Thymus (tissue), 14 donors: ENCODE results near the gene C2orf80. TPM values are rescaled to one million over a fixed set of nuclear protein-coding genes. Genes with fewer than 3 reads are reported as not detected.
"Not testable (repeated sequence)": the region's sequence is repeated elsewhere in the genome, so short reads cannot be mapped to it uniquely, and the experiment has no call there.

Experiments
- DNase-seq, 9 donors: peaks; one replicate each; pipeline ENCODE4 v3.0.0-alpha.2; 2013; ENCODE audit warnings: low spot score in 9 of 9, low read depth in 6 of 9, missing footprints in 1 of 9
- H3K27ac ChIP-seq, 2 donors: one replicate each; pipeline ENCODE4 v1.5.1; 2013; ENCODE audit warnings: control low read depth in 1 of 2, low read depth in 1 of 2, low read length in 1 of 2, mild to moderate bottlenecking in 1 of 2, moderate library complexity in 1 of 2
- H3K27me3 ChIP-seq, 2 donors: one replicate each; pipeline ENCODE4 v1.5.1; 2013; ENCODE audit warnings: low read length in 1 of 2; ENCODE audit not compliant: control insufficient read depth in 2 of 2, insufficient read depth in 1 of 2
- H3K36me3 ChIP-seq, 2 donors: one replicate each; pipeline ENCODE4 v1.5.1; 2013; ENCODE audit warnings: low read length in 1 of 2, mild to moderate bottlenecking in 1 of 2, moderate library complexity in 1 of 2; ENCODE audit not compliant: control insufficient read depth in 2 of 2, insufficient read depth in 2 of 2
- H3K4me1 ChIP-seq, 2 donors: one replicate each; pipeline ENCODE4 v1.5.1; 2013; ENCODE audit warnings: low read length in 2 of 2; ENCODE audit not compliant: control insufficient read depth in 2 of 2, insufficient read depth in 2 of 2
- H3K4me3 ChIP-seq, 2 donors: one replicate each; pipeline ENCODE4 v1.5.1; 2013; ENCODE audit warnings: low read length in 2 of 2, control low read depth in 1 of 2, mild to moderate bottlenecking in 1 of 2
- H3K9me3 ChIP-seq, 2 donors: one replicate each; pipeline ENCODE4 v1.5.1; 2013; ENCODE audit warnings: low read length in 1 of 2, mild to moderate bottlenecking in 1 of 2; ENCODE audit not compliant: control insufficient read depth in 2 of 2, insufficient read depth in 1 of 2
- WGBS: extraction: QIAGEN DNeasy Blood & Tissue Kit; methylation state at CpG from one replicate; pipeline ENCODE4 v1.1.7; 2013; 5-methylcytosine and 5-hydroxymethylcytosine counted together
- long read RNA-seq, 10 donors: transcript quantifications; one replicate each; lab custom pipeline, GENCODE V29; 2026
- polyA plus RNA-seq: library from polyadenylated mRNA; stranded (reverse); fragments of 200-250 nt; gene quantifications from one replicate; pipeline ENCODE4 v1.2.3, GENCODE V29; 2013
- total RNA-seq: library from RNA; stranded (reverse); fragments of 120-200 nt; gene quantifications from one replicate; pipeline ENCODE4 v1.2.4, GENCODE V29; 2013
- donor health status: healthy.

The C2orf80 gene
- total RNA-seq = not detected
- 0.07 TPM for polyA plus RNA-seq
- long read RNA-seq, donor 1 = 0 reads
- long read RNA-seq, donor 2 = 0 reads
- long read RNA-seq, donor 3 = 0 reads
- long read RNA-seq, donor 4 = 0 reads
- long read RNA-seq, donor 5 = 0 reads
- long read RNA-seq, donor 6 = 0 reads
- long read RNA-seq, donor 7 = 0 reads
- long read RNA-seq, donor 8 = 0 reads
- long read RNA-seq, donor 9 = 0 reads
- long read RNA-seq, donor 10 = 0 reads

GRCh38 chr2:208189810-208190503, at the start of gene C2orf80:
Gene C2orf80, minus strand, starts transcription at chr2:208190030. Its CDS starts 3,044 bp downstream, at chr2:208186986.
- Histone ChIP-seq H3K4me1 (no peaks in the 10 kb centered on the region), H3K27me3 (no peaks in the 10 kb centered on the region), H3K9me3 (no peaks in the 10 kb centered on the region), H3K36me3 (no peaks in the 10 kb centered on the region), H3K4me3 (no peak within 1 kb of the TSS), H3K27ac (no peak within 1 kb of the TSS)
- 95% methylated on average over 10 of the region's 10 CpGs for WGBS
- no peak for DNase-seq

- Histone ChIP-seq H3K36me3 (peaks cover 12 to 31% of the 10 kb centered on the region in 2 donors), H3K9me3 (peaks cover 0 to under 1% of the 10 kb centered on the region in 2 donors), H3K27me3 (no peaks in the 10 kb centered on the region), H3K27ac (no peak overlapping the region), H3K4me3 (no peak overlapping the region), H3K4me1 (no peaks in the 10 kb centered on the region)
- WGBS = 96% methylated on average over 2 of the region's 2 CpGs
- DNase-seq = no peak
Observed at GRCh38 chr2:208235860-208236259, 46.0 kb upstream of the C2orf80 start.

- no peak for DNase-seq
- no peaks in the 10 kb centered on the region for H3K27me3 ChIP-seq
- peaks cover 0 to 2% of the 10 kb centered on the region in 2 donors for H3K9me3 ChIP-seq
- 95% methylated on average over 1 of the region's 1 CpG for WGBS
- no peak overlapping the region for H3K4me3 ChIP-seq
- no peak overlapping the region for H3K27ac ChIP-seq
- peaks cover 10 to 27% of the 10 kb centered on the region in 2 donors for H3K36me3 ChIP-seq
- no peaks in the 10 kb centered on the region for H3K4me1 ChIP-seq
Observed at GRCh38 chr2:208234786-208235185, 45.0 kb upstream of the C2orf80 start.

GRCh38 chr2:208228476-208228875, 38.6 kb upstream of the C2orf80 start:
- H3K27ac ChIP-seq = no peak overlapping the region
- no peaks in the 10 kb centered on the region for H3K4me1 ChIP-seq
- WGBS = 63% methylated on average over 1 of the region's 1 CpG
- no peaks in the 10 kb centered on the region for H3K36me3 ChIP-seq
- peaks cover 0 to 9% of the 10 kb centered on the region in 2 donors for H3K9me3 ChIP-seq
- no peak for DNase-seq
- H3K27me3 ChIP-seq = no peaks in the 10 kb centered on the region
- H3K4me3 ChIP-seq = no peak overlapping the region

GRCh38 chr2:208227581-208228232, 37.9 kb upstream of the C2orf80 start:
- WGBS = 96% methylated on average over 33 of the region's 33 CpGs
- H3K4me3 ChIP-seq = no peak overlapping the region
- H3K36me3 ChIP-seq = no peaks in the 10 kb centered on the region
- DNase-seq = no peak
- H3K27me3 ChIP-seq = no peaks in the 10 kb centered on the region
- H3K4me1 ChIP-seq = no peaks in the 10 kb centered on the region
- no peak overlapping the region for H3K27ac ChIP-seq
- peaks cover 0 to 9% of the 10 kb centered on the region in 2 donors for H3K9me3 ChIP-seq

GRCh38 chr2:208224802-208225201, 35.0 kb upstream of the C2orf80 start:
- H3K27ac ChIP-seq = no peak overlapping the region
- WGBS = 98% methylated on average over 2 of the region's 2 CpGs
- no peak for DNase-seq
- H3K4me1 ChIP-seq = no peaks in the 10 kb centered on the region
- H3K4me3 ChIP-seq = no peak overlapping the region
- H3K9me3 ChIP-seq = peaks cover 0 to 6% of the 10 kb centered on the region in 2 donors
- no peaks in the 10 kb centered on the region for H3K27me3 ChIP-seq
- H3K36me3 ChIP-seq = no peaks in the 10 kb centered on the region

- H3K4me1 ChIP-seq = no peaks in the 10 kb centered on the region
- over 99% methylated on average over 3 of the region's 3 CpGs for WGBS
- DNase-seq = no peak
- no peaks in the 10 kb centered on the region for H3K27me3 ChIP-seq
- H3K36me3 ChIP-seq = no peaks in the 10 kb centered on the region
- no peaks in the 10 kb centered on the region for H3K9me3 ChIP-seq
- H3K4me3 ChIP-seq = no peak overlapping the region
- no peak overlapping the region for H3K27ac ChIP-seq
Observed at GRCh38 chr2:208222351-208222750, 32.5 kb upstream of the C2orf80 start.

GRCh38 chr2:208221873-208222272, 32.0 kb upstream of the C2orf80 start:
- H3K4me1 ChIP-seq, H3K27me3 ChIP-seq, H3K36me3 ChIP-seq, DNase-seq, H3K27ac ChIP-seq, H3K4me3 ChIP-seq, H3K9me3 ChIP-seq: not testable (repeated sequence)
- WGBS = 96% methylated on average over 3 of the region's 3 CpGs
